GM18508 (cell line): ENCODE measurements around the gene RPL10A.

Experiments used
- ATAC-seq: cut with Tn5 transposase; IDR thresholded peaks from one replicate; pipeline ENCODE4 v1.9.1; 2021; ENCODE audit warnings: moderate number of reproducible peaks; ENCODE audit not compliant: insufficient read depth, unreplicated experiment

Gene RPL10A

GRCh38 chr6:35445691-35446090, 22.5 kb upstream of the RPL10A start:
- no peak for ATAC-seq

GRCh38 chr6:35448191-35448590, 20.0 kb upstream of the RPL10A start:
- no peak for ATAC-seq

GRCh38 chr6:35449287-35449881, 18.8 kb upstream of the RPL10A start:
- no peak for ATAC-seq

- no peak for ATAC-seq
Observed at GRCh38 chr6:35451354-35452182, 16.6 kb upstream of the RPL10A start.

GRCh38 chr6:35452183-35453090, 15.8 kb upstream of the RPL10A start, which contains the start of gene FANCE:
TSS of gene FANCE (plus strand) at chr6:35452338. CDS start at chr6:35452546, 208 bp downstream.
- peak; percentile 51 for ATAC-seq

GRCh38 chr6:35453236-35453635, 15.0 kb upstream of the RPL10A start:
- no peak for ATAC-seq

GRCh38 chr6:35454391-35455110, 13.7 kb upstream of the RPL10A start:
- ATAC-seq: no peak

GRCh38 chr6:35457907-35458306, 10.3 kb upstream of the RPL10A start:
- no peak for ATAC-seq

GRCh38 chr6:35461270-35461669, 6.9 kb upstream of the RPL10A start:
- no peak for ATAC-seq

GRCh38 chr6:35463292-35463691, 4.9 kb upstream of the RPL10A start:
- no peak for ATAC-seq

GRCh38 chr6:35465646-35466045, 2.6 kb upstream of the RPL10A start:
- no peak for ATAC-seq

GRCh38 chr6:35468980-35469750, 964 bp downstream of the RPL10A start:
- ATAC-seq: no peak

- no peak for ATAC-seq
Observed at GRCh38 chr6:35469751-35470662, 1.8 kb downstream of the RPL10A start.

- ATAC-seq: no peak
Observed at GRCh38 chr6:35470663-35471120, 2.5 kb downstream of the RPL10A start.

- no peak for ATAC-seq
Observed at GRCh38 chr6:35471836-35472345, 3.7 kb downstream of the RPL10A start.

GRCh38 chr6:35473075-35473849, 5.1 kb downstream of the RPL10A start:
- ATAC-seq: no peak

GRCh38 chr6:35473850-35474130, 5.6 kb downstream of the RPL10A start:
- no peak for ATAC-seq
